ENCODE results near the gene SMARCD1.
"Not testable (repeated sequence)": the region's sequence is repeated elsewhere in the genome, so short reads cannot be mapped to it uniquely, and the experiment has no call there.

Gene SMARCD1

GRCh38 chr12:50078281-50078680, 6.9 kb upstream of the SMARCD1 start:
- FAIRE-seq, result no peak

- FAIRE-seq, result no peak
Observed at GRCh38 chr12:50079771-50080170, 5.4 kb upstream of the SMARCD1 start.

GRCh38 chr12:50081096-50081808, 3.9 kb upstream of the SMARCD1 start:
- no peak for FAIRE-seq

GRCh38 chr12:50082644-50083043, 2.5 kb upstream of the SMARCD1 start:
- no peak for FAIRE-seq

- FAIRE-seq, result no peak
Observed at GRCh38 chr12:50083301-50083700, 1.8 kb upstream of the SMARCD1 start.

- not testable (repeated sequence) for FAIRE-seq
Observed at GRCh38 chr12:50084409-50084774, 750 bp upstream of the SMARCD1 start.

GRCh38 chr12:50085615-50086072, 502 bp downstream of the SMARCD1 start:
- FAIRE-seq, result no peak

- no peak for FAIRE-seq
Observed at GRCh38 chr12:50086148-50086547, 1.0 kb downstream of the SMARCD1 start.

- FAIRE-seq, result no peak
Observed at GRCh38 chr12:50087151-50087550, 2.0 kb downstream of the SMARCD1 start.

- FAIRE-seq, result no peak
Observed at GRCh38 chr12:50087995-50088394, 2.9 kb downstream of the SMARCD1 start.

- no peak for FAIRE-seq
Observed at GRCh38 chr12:50088577-50089335, 3.6 kb downstream of the SMARCD1 start.

- no peak for FAIRE-seq
Observed at GRCh38 chr12:50089730-50090129, 4.6 kb downstream of the SMARCD1 start.

- no peak for FAIRE-seq
Observed at GRCh38 chr12:50090391-50090790, 5.2 kb downstream of the SMARCD1 start.

- FAIRE-seq, result no peak
Observed at GRCh38 chr12:50097952-50098351, 12.8 kb downstream of the SMARCD1 start.

GRCh38 chr12:50099302-50100008, 14.3 kb downstream of the SMARCD1 start:
- FAIRE-seq, result no peak

GRCh38 chr12:50100561-50100960, 15.4 kb downstream of the SMARCD1 start:
- no peak for FAIRE-seq

GRCh38 chr12:50101663-50102062, 16.5 kb downstream of the SMARCD1 start:
- no peak for FAIRE-seq

- no peak for FAIRE-seq
Observed at GRCh38 chr12:50102131-50102531, 17.0 kb downstream of the SMARCD1 start.

GRCh38 chr12:50102646-50103309, 17.6 kb downstream of the SMARCD1 start:
- no peak for FAIRE-seq

GRCh38 chr12:50103351-50103750, 18.2 kb downstream of the SMARCD1 start:
- FAIRE-seq, result no peak

- FAIRE-seq, result no peak
Observed at GRCh38 chr12:50103767-50104321, 18.7 kb downstream of the SMARCD1 start, which contains the start of gene GPD1. TSS of gene GPD1 (plus strand) at chr12:50104008. CDS start at chr12:50104051, 43 bp downstream.
